GM12878 (cell line): ENCODE data around the gene EYS. TPM values are rescaled to one million over a fixed set of nuclear protein-coding genes. Genes with fewer than 3 reads are reported as not detected.

ENCODE experiments used
- ATAC-seq: fragments of 200-7000 bp; cut with Tn5 transposase; 3 replicates; pipeline ENCODE4 v1.9.1; 2020; ENCODE audit warnings: mild to moderate bottlenecking, moderate library complexity
- BruUV-seq: library from RNA; stranded (reverse); fragments of 400-500 nt; replicated peaks from 2 replicates; lab custom pipeline; 2021; lab: Mats Ljungman, UMichigan
- CTCF ChIA-PET: fragments of 300-600 bp; sonication (Branson Sonifier 250); formaldehyde crosslinking; extraction: SDS; loops from one replicate; lab custom pipeline; 2021; ENCODE audit warnings: inconsistent platforms; lab: Yijun Ruan, JAX
- POLR2A ChIA-PET: fragments of 350-600 bp; formaldehyde crosslinking; extraction: SDS; loops from one replicate; lab custom pipeline; 2021; ENCODE audit warnings: inconsistent platforms; lab: Charles Lee
- RAD21 ChIA-PET: fragments of 300-600 bp; sonication (Branson Sonifier 250); formaldehyde crosslinking; loops from one replicate; lab custom pipeline; 2023; ENCODE audit warnings: antibody characterized with exemption; ENCODE audit not compliant: unreplicated experiment; lab: Charles Lee
- SMC1A ChIA-PET: fragments of 300-600 bp; sonication (Branson Sonifier 250); formaldehyde crosslinking; loops from one replicate; lab custom pipeline; 2023; ENCODE audit not compliant: unreplicated experiment, uncharacterized antibody; lab: Charles Lee
- DNase-seq: peaks from one replicate; pipeline ENCODE4 v3.0.0-alpha.2; 2011; ENCODE audit warnings: low read depth, low spot score
- FAIRE-seq: peaks from 3 replicates; lab custom pipeline; 2011; peaks lifted over from hg19 to GRCh38; lab: Jason Lieb, UNC
- H2AFZ ChIP-seq: 2 replicates; pipeline ENCODE4 v1.6.0; 2011; ENCODE audit warnings: low read depth, low read length, control low read depth; ENCODE audit not compliant: control insufficient read depth
- H3K27ac ChIP-seq: 2 replicates; pipeline ENCODE4 v1.5.1; 2011; ENCODE audit warnings: control low read depth; ENCODE audit not compliant: control insufficient read depth, insufficient read depth
- H3K27me3 ChIP-seq, 2 experiments: replicated peaks in 1 of 2; 2 replicates each; pipeline versions ENCODE4 v1.6.0 to v1.6.1; 2011; ENCODE audit warnings: low read length in 1 of 2; ENCODE audit not compliant: control insufficient read depth in 2 of 2, insufficient read depth in 2 of 2
- H3K36me3 ChIP-seq, 2 experiments: 2 replicates each; pipeline ENCODE4 v1.5.1; 2011; ENCODE audit warnings: low read length in 1 of 2; ENCODE audit not compliant: control insufficient read depth in 2 of 2, insufficient read depth in 2 of 2
- H3K4me1 ChIP-seq: 2 replicates; pipeline ENCODE4 v1.6.1; 2011; ENCODE audit warnings: mild to moderate bottlenecking, low read length, moderate library complexity, mixed read lengths; ENCODE audit not compliant: control insufficient read depth, insufficient read depth
- H3K4me2 ChIP-seq: 2 replicates; pipeline ENCODE4 v1.6.0; 2011; ENCODE audit warnings: control low read depth; ENCODE audit not compliant: control insufficient read depth, insufficient read depth
- H3K4me3 ChIP-seq: fragments of 200-600 bp; sonication (generic); 2 replicates; pipeline ENCODE4 v1.5.1; 2016
- H3K79me2 ChIP-seq: 2 replicates; pipeline ENCODE4 v1.6.0; 2011; ENCODE audit warnings: low read length; ENCODE audit not compliant: control insufficient read depth, insufficient read depth
- H3K9ac ChIP-seq: 2 replicates; pipeline ENCODE4 v1.8.0; 2011; ENCODE audit warnings: low read length, control low read depth, mixed read lengths; ENCODE audit not compliant: control insufficient read depth, insufficient read depth
- H3K9me3 ChIP-seq: replicated peaks from 3 replicates; pipeline ENCODE4 v1.5.1; 2011; ENCODE audit warnings: mild to moderate bottlenecking, low read length; ENCODE audit not compliant: control insufficient read depth, insufficient read depth
- H4K20me1 ChIP-seq: 2 replicates; pipeline ENCODE4 v1.6.0; 2011; ENCODE audit not compliant: control insufficient read depth, insufficient read depth
- CHD2 ChIP-seq: IDR thresholded peaks from 2 replicates; pipeline ENCODE4 v1.6.1; 2011; ENCODE audit warnings: low read depth, low read length, improper control_type of control experiment, borderline replicate concordance
- CREB1 ChIP-seq: IDR thresholded peaks from 2 replicates; pipeline ENCODE4 v1.6.1; 2012; ENCODE audit warnings: low read depth, mild to moderate bottlenecking, inconsistent platforms
- DPF2 ChIP-seq: fragments of 450-650 bp; IDR thresholded peaks from 2 replicates; pipeline ENCODE4 v1.6.1; 2017; ENCODE audit warnings: mild to moderate bottlenecking
- E2F4 ChIP-seq: IDR thresholded peaks from 2 replicates; pipeline ENCODE4 v1.6.1; 2012; ENCODE audit warnings: low read depth, low read length, improper control_type of control experiment
- HDGF ChIP-seq: fragments of 450-650 bp; IDR thresholded peaks from 2 replicates; pipeline ENCODE4 v1.6.1; 2016; ENCODE audit warnings: antibody characterized with exemption
- REST ChIP-seq: IDR thresholded peaks from 2 replicates; pipeline ENCODE4 v1.6.1; 2012; ENCODE audit warnings: mild to moderate bottlenecking, low read depth, low read length
- SMAD1 ChIP-seq: fragments of 450-650 bp; IDR thresholded peaks from 2 replicates; pipeline ENCODE4 v1.6.1; 2018; ENCODE audit warnings: mild to moderate bottlenecking, low read depth; ENCODE audit not compliant: partially characterized antibody
- SP1 ChIP-seq: IDR thresholded peaks from one replicate; pipeline ENCODE4 v1.6.1; 2011; ENCODE audit warnings: low read depth, low read length
- SPI1 ChIP-seq: IDR thresholded peaks from 2 replicates; pipeline ENCODE4 v1.6.1; 2011; ENCODE audit warnings: low read depth, mild to moderate bottlenecking, low read length, moderate library complexity, borderline replicate concordance; ENCODE audit not compliant: insufficient read depth
- TCF3 ChIP-seq: IDR thresholded peaks from 2 replicates; pipeline ENCODE4 v1.6.1; 2012; ENCODE audit warnings: low read depth, mild to moderate bottlenecking, low read length, borderline replicate concordance; ENCODE audit not compliant: insufficient read depth
- ZNF207 ChIP-seq: fragments of 450-650 bp; IDR thresholded peaks from 2 replicates; pipeline ENCODE4 v1.6.1; 2014; ENCODE audit warnings: antibody characterized with exemption, mild to moderate bottlenecking, borderline replicate concordance
- ZNF217 ChIP-seq: fragments of 450-650 bp; IDR thresholded peaks from 2 replicates; pipeline ENCODE4 v1.6.1; 2017; ENCODE audit warnings: antibody characterized with exemption, mild to moderate bottlenecking
- ZSCAN29 ChIP-seq: fragments of 450-650 bp; IDR thresholded peaks from 2 replicates; pipeline ENCODE4 v1.6.1; 2017; ENCODE audit warnings: mild to moderate bottlenecking, moderate library complexity
- WGBS: methylation state at CpG from one replicate; pipeline ENCODE4 v1.1.6; 2016; ENCODE audit warnings: low lambda C conversion rate; ENCODE audit not compliant: insufficient replicate concordance, insufficient coverage; ENCODE audit errors: missing lambda C conversion rate; 5-methylcytosine and 5-hydroxymethylcytosine counted together
- in situ Hi-C: fragments of 300-500 bp; cut with MboI; formaldehyde crosslinking; loops from 9 replicates; pipeline ENCODE4 v1.14.3; 2018; ENCODE audit warnings: mixed read lengths
- intact Hi-C: fragments of 100-400 bp; cut with micrococcal nuclease; formaldehyde crosslinking; loops from one replicate; pipeline ENCODE4 v1.14.2; 2022; ENCODE audit not compliant: unreplicated experiment
- polyA plus RNA-seq, 11 experiments: library from polyadenylated mRNA; depleted of rRNA in 4 of 11; unstranded in 6 of 11; stranded (reverse) in 5 of 11; fragments of >200 nt; fragmentation: Nextera tagmentation in 4 of 11; fragmentation: Illumina TruSeq in 1 of 11; extraction: Ambion mirVana in 4 of 11; extraction: Trizol in 1 of 11; gene quantifications; 1 replicate in 1 of 11; 2 replicates in 10 of 11; pipeline versions ENCODE4 v1.2.1 to v1.2.3, GENCODE V29; 2011 to 2016; ENCODE audit warnings: inconsistent platforms in 2 of 11, missing spikeins in 2 of 11, low read depth in 1 of 11
- total RNA-seq, 4 experiments: library from RNA; depleted of rRNA in 3 of 4; stranded (reverse); fragments of >200 nt in 3 of 4; fragmentation: Illumina TruSeq in 1 of 4; extraction: Trizol in 1 of 4; gene quantifications; 2 replicates each; pipeline versions ENCODE4 v1.2.1 to v1.2.3, GENCODE V29; 2013 to 2021

The EYS gene
- total and polyA plus RNA-seq, 10 of the 15 experiments (the other 5 are each of a cell fraction or from before 2014, with no cell fraction given), result under 0.01 to 0.14 (median 0.02) TPM; not detected in 1

DNA sequence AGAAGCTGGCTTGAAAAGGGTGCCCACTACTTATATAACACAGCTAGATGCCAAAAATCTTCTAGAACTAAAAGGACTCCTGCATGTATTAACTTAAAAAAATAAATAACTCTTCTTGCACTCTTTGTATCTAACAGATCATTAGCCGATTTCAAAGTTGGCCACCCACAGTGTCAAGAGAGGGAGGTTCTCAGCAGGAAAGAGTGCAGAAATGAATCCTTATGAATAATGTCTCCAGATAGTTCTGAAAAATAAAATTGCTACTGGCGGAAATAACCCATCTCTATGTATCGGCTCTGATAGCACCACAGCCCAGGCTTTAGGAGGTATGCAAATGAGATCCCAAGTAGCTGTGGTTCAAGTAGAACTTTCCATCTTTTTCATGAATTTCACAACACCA is 1838.7 kb downstream of the EYS start:
- Histone ChIP-seq H3K36me3 (no peaks in the 10 kb centered on the region), H3K4me2 (no peak overlapping the region), H3K27ac (no peak overlapping the region), H3K9me3 (no peaks in the 10 kb centered on the region), H3K4me1 (no peaks in the 10 kb centered on the region), H3K27me3 (no peaks in the 10 kb centered on the region), H3K4me3 (no peak overlapping the region), H3K79me2 (no peaks in the 10 kb centered on the region), H3K9ac (no peak overlapping the region), H4K20me1 (no peaks in the 10 kb centered on the region), H2AFZ (no peak overlapping the region)
- ChIA-PET RAD21 (no interaction called here), POLR2A (interaction anchor here (0.6 kb wide), 1 partner anchor 9 kb away, joined by 3 read pairs; no protein-coding TSS in a partner anchor), CTCF (no interaction called here), SMC1A (interaction anchor here (0.9 kb wide), 2 partner anchors 22 to 105 kb away, joined by 3 read pairs; no protein-coding TSS in a partner anchor)
- TF ChIP-seq DPF2 (no peak), SP1 (no peak), ZNF217 (no peak), SMAD1 (no peak), SPI1 (no peak), ZNF207 (no peak), HDGF (no peak), REST (no peak), ZSCAN29 (no peak), CHD2 (no peak), TCF3 (no peak), E2F4 (no peak), CREB1 (no peak)
- no TSS peak for BruUV-seq
- in situ Hi-C loops (no loop called here), intact Hi-C loops (no loop called here)
- FAIRE-seq (no peak), ATAC-seq (no peak), DNase-seq (no peak)
- WGBS, result 71% methylated on average over 3 of the region's 3 CpGs
